Measurements from ENCODE around the gene DCUN1D2. TPM values are rescaled to one million over a fixed set of nuclear protein-coding genes. Genes with fewer than 3 reads are reported as not detected.

DCUN1D2 gene
- total RNA-seq, 4 donors from 2014 or later: 18.7 to 28.4 (median 20.2) TPM

- WGBS, 2 donors (ENCODE audit: low coverage in 1 of 2): 88 to 100% methylated on average over 1 to 22 of the region's 22 CpGs
- intact Hi-C loops (cut with DNase I; ENCODE audit: low total_unique reads) (no loop called here), in situ Hi-C loops (cut with MboI; ENCODE audit: low pct_ligation_motif_present in 1 of 4, low pct_unique_long_range_greater_than_20kb in 1 of 4, low sequenced_read_pairs in 3 of 4) (no loop called here)
- no peak for TF ChIP-seq EP300 (IDR thresholded peaks at IDR 0.05; ENCODE audit: low read depth)
- no peak for TF ChIP-seq POLR2AphosphoS5 (IDR thresholded peaks at IDR 0.05)
- TF ChIP-seq CTCF (IDR thresholded peaks at IDR 0.05): no peak
- no peak for TF ChIP-seq POLR2A (IDR thresholded peaks at IDR 0.05)
- Histone ChIP-seq H3K27ac (no peak overlapping the region), H3K9me3 (no peaks in the 10 kb centered on the region), H3K27me3 (no peaks in the 10 kb centered on the region), H3K4me1 (peaks cover 0 to 18% (median 3%) of the 10 kb centered on the region in 4 donors), H3K4me3 (no peak overlapping the region), H3K36me3 (no peaks in the 10 kb centered on the region)
- DNase-seq: no peak
These were observed 64.4 kb downstream of the DCUN1D2 start for GRCh38 chr13:113425941-113426590.

GRCh38 chr13:113423520-113424163, 66.9 kb downstream of the DCUN1D2 start:
- H3K4me3 ChIP-seq: no peak overlapping the region
- WGBS, 2 donors (ENCODE audit: low coverage in 1 of 2): 77% methylated on average over 11 of the region's 11 CpGs; no CpG with 5 or more reads in 1 of the 2 donors
- no peaks in the 10 kb centered on the region for H3K9me3 ChIP-seq
- intact Hi-C loops (cut with DNase I; ENCODE audit: low total_unique reads): no loop called here
- H3K4me1 ChIP-seq: peaks cover 0 to 23% (median 3%) of the 10 kb centered on the region in 4 donors
- TF ChIP-seq EP300 (IDR thresholded peaks at IDR 0.05; ENCODE audit: low read depth) (no peak), POLR2AphosphoS5 (IDR thresholded peaks at IDR 0.05) (no peak), POLR2A (IDR thresholded peaks at IDR 0.05) (no peak), CTCF (IDR thresholded peaks at IDR 0.05) (no peak)
- no peaks in the 10 kb centered on the region for H3K36me3 ChIP-seq
- in situ Hi-C loops (cut with MboI; ENCODE audit: low pct_ligation_motif_present in 1 of 4, low pct_unique_long_range_greater_than_20kb in 1 of 4, low sequenced_read_pairs in 3 of 4): no loop called here
- H3K27ac ChIP-seq: no peak overlapping the region
- DNase-seq: no peak
- peaks cover 5% of the 10 kb centered on the region for H3K27me3 ChIP-seq

- Histone ChIP-seq H3K4me3 (no peak overlapping the region), H3K4me1 (peaks cover 0 to 23% (median 3%) of the 10 kb centered on the region in 4 donors), H3K27ac (peak overlapping the region in 3 of 4 donors; percentile 63 to 65 (median 65)), H3K36me3 (no peaks in the 10 kb centered on the region), H3K27me3 (peaks cover 12% of the 10 kb centered on the region), H3K9me3 (no peaks in the 10 kb centered on the region)
- intact Hi-C loops (cut with DNase I; ENCODE audit: low total_unique reads) (no loop called here), in situ Hi-C loops (cut with MboI; ENCODE audit: low pct_ligation_motif_present in 1 of 4, low pct_unique_long_range_greater_than_20kb in 1 of 4, low sequenced_read_pairs in 3 of 4) (no loop called here)
- no peak for DNase-seq
- no peak for TF ChIP-seq POLR2AphosphoS5 (IDR thresholded peaks at IDR 0.05)
- TF ChIP-seq POLR2A (IDR thresholded peaks at IDR 0.05): no peak
- no peak for TF ChIP-seq EP300 (IDR thresholded peaks at IDR 0.05; ENCODE audit: low read depth)
- TF ChIP-seq CTCF (IDR thresholded peaks at IDR 0.05): no peak
- 79 to 84% methylated on average over 5 to 26 of the region's 26 CpGs for WGBS, 2 donors (ENCODE audit: low coverage in 1 of 2)
These were observed 67.5 kb downstream of the DCUN1D2 start for GRCh38 chr13:113422807-113423519.

- WGBS, 2 donors (ENCODE audit: low coverage in 1 of 2): 54 to 70% methylated on average over 6 to 15 of the region's 15 CpGs
- H3K27ac ChIP-seq: peak overlapping the region; percentile 63 to 65 (median 64)
- no peak for DNase-seq
These were observed 68.7 kb downstream of the DCUN1D2 start for GRCh38 chr13:113421673-113422270.

More at GRCh38 chr13:113421673-113422270, 68.7 kb downstream of the DCUN1D2 start:
- peaks cover 19% of the 10 kb centered on the region for H3K27me3 ChIP-seq
- H3K9me3 ChIP-seq: no peaks in the 10 kb centered on the region
- intact Hi-C loops (cut with DNase I; ENCODE audit: low total_unique reads) (no loop called here), in situ Hi-C loops (cut with MboI; ENCODE audit: low pct_ligation_motif_present in 1 of 4, low pct_unique_long_range_greater_than_20kb in 1 of 4, low sequenced_read_pairs in 3 of 4) (no loop called here)
- H3K4me1 ChIP-seq: peaks cover 0 to 23% (median 3%) of the 10 kb centered on the region in 4 donors
- no peaks in the 10 kb centered on the region for H3K36me3 ChIP-seq
- TF ChIP-seq POLR2A (IDR thresholded peaks at IDR 0.05): no peak
- TF ChIP-seq EP300 (IDR thresholded peaks at IDR 0.05; ENCODE audit: low read depth): no peak
- H3K4me3 ChIP-seq: no peak overlapping the region

Measured in transverse colon (tissue), 4 donors.